OCI-LY7 (cell line): ENCODE data around the gene SCG5. TPM values are rescaled to one million over a fixed set of nuclear protein-coding genes. Genes with fewer than 3 reads are reported as not detected.

ENCODE experiments used
- BruUV-seq: library from RNA; stranded (reverse); fragments of 400-500 nt; replicated peaks from 2 replicates; lab custom pipeline; 2021; lab: Mats Ljungman, UMichigan
- CTCF ChIA-PET: fragments of 300-600 bp; sonication (Branson Sonifier 250); formaldehyde crosslinking; loops from one replicate; lab custom pipeline; 2022; ENCODE audit warnings: antibody characterized with exemption; ENCODE audit not compliant: unreplicated experiment; lab: Charles Lee
- POLR2A ChIA-PET: fragments of 300-600 bp; sonication (Branson Sonifier 250); formaldehyde crosslinking; loops from one replicate; lab custom pipeline; 2022; ENCODE audit warnings: antibody characterized with exemption; lab: Charles Lee
- DNase-seq: peaks from one replicate; pipeline ENCODE4 v3.0.0-alpha.2; 2015; ENCODE audit warnings: low spot score
- H2AFZ ChIP-seq: fragments of 200-600 bp; sonication (generic), shearing (Covaris generic); 2 replicates; pipeline ENCODE4 v1.6.1; 2014; ENCODE audit warnings: mild to moderate bottlenecking, antibody characterized with exemption, low read length, moderate library complexity
- H3K27ac ChIP-seq: fragments of 200-600 bp; sonication (generic); 2 replicates; pipeline ENCODE4 v1.5.1; 2014; ENCODE audit warnings: mixed run types, low read depth, mild to moderate bottlenecking, moderate library complexity, low read length, inconsistent platforms; ENCODE audit not compliant: poor library complexity, severe bottlenecking
- H3K36me3 ChIP-seq: fragments of 200-600 bp; sonication (generic); 2 replicates; pipeline ENCODE4 v1.6.1; 2014; ENCODE audit warnings: mild to moderate bottlenecking, antibody characterized with exemption, low read length, moderate library complexity, mixed read lengths; ENCODE audit not compliant: insufficient read depth
- H3K4me1 ChIP-seq: fragments of 200-600 bp; sonication (generic); 2 replicates; pipeline ENCODE4 v1.5.1; 2014; ENCODE audit warnings: mild to moderate bottlenecking, low read length; ENCODE audit not compliant: insufficient read depth, poor library complexity, severe bottlenecking
- H3K4me2 ChIP-seq: fragments of 200-600 bp; sonication (generic); 2 replicates; pipeline ENCODE4 v1.6.1; 2014; ENCODE audit warnings: mild to moderate bottlenecking, low read length
- H3K4me3 ChIP-seq: fragments of 200-600 bp; sonication (generic); 2 replicates; pipeline ENCODE4 v1.5.1; 2014; ENCODE audit warnings: mild to moderate bottlenecking, low read depth, low read length; ENCODE audit not compliant: poor library complexity, severe bottlenecking
- H3K79me2 ChIP-seq: fragments of 200-600 bp; sonication (generic); 2 replicates; pipeline ENCODE4 v1.6.1; 2016; ENCODE audit warnings: low read depth, mild to moderate bottlenecking, low read length, moderate library complexity, mixed read lengths; ENCODE audit not compliant: insufficient read depth
- H3K9me2 ChIP-seq: fragments of 200-600 bp; sonication (generic); 2 replicates; pipeline ENCODE4 v1.6.1; 2016; ENCODE audit warnings: mild to moderate bottlenecking, low read length, mixed read lengths; ENCODE audit not compliant: insufficient read depth
- H3K9me3 ChIP-seq: fragments of 200-600 bp; sonication (generic); 2 replicates; pipeline ENCODE4 v1.6.1; 2014; ENCODE audit warnings: mild to moderate bottlenecking, mixed run types, low read length, mixed read lengths
- H4K20me1 ChIP-seq: fragments of 200-600 bp; sonication (generic); 2 replicates; pipeline ENCODE4 v1.6.1; 2014; ENCODE audit warnings: mild to moderate bottlenecking, antibody characterized with exemption, low read length, moderate library complexity, mixed read lengths; ENCODE audit not compliant: insufficient read depth
- EZH2phosphoT487 ChIP-seq: fragments of 200-600 bp; sonication (generic); IDR thresholded peaks from 2 replicates; pipeline ENCODE4 v1.6.1; 2018; ENCODE audit warnings: low read depth, borderline replicate concordance, mild to moderate bottlenecking, mixed run types, antibody characterized with exemption, low read length, moderate library complexity, mixed read lengths
- intact Hi-C: fragments of 100-400 bp; cut with micrococcal nuclease; formaldehyde crosslinking; loops from one replicate; pipeline ENCODE4 v1.10.0; 2022; ENCODE audit not compliant: unreplicated experiment
- small RNA-seq: library from RNA; depleted of rRNA; stranded (forward); fragments of <200 nt; gene quantifications from one replicate; pipeline ENCODE3, GENCODE V24; 2014
- total RNA-seq, 2 experiments: library from RNA; depleted of rRNA in 1 of 2; stranded (reverse); fragments of >200 nt in 1 of 2; shearing (Covaris generic) in 1 of 2; gene quantifications; 2 replicates each; pipeline ENCODE4 v1.2.3, GENCODE V29; 2014 to 2022
- TF ChIP-seq, protein P1 (sequence below): fragments of 200-600 bp; sonication (generic); conservative IDR thresholded peaks from 2 replicates; pipeline ENCODE4 v1.5.1; 2014; ENCODE audit warnings: mild to moderate bottlenecking, antibody characterized with exemption, low read length, moderate library complexity, mixed read lengths

SCG5 gene
- total RNA-seq, 2 experiments from 2014 or later: 1.5 to 4.7 TPM

DNA sequence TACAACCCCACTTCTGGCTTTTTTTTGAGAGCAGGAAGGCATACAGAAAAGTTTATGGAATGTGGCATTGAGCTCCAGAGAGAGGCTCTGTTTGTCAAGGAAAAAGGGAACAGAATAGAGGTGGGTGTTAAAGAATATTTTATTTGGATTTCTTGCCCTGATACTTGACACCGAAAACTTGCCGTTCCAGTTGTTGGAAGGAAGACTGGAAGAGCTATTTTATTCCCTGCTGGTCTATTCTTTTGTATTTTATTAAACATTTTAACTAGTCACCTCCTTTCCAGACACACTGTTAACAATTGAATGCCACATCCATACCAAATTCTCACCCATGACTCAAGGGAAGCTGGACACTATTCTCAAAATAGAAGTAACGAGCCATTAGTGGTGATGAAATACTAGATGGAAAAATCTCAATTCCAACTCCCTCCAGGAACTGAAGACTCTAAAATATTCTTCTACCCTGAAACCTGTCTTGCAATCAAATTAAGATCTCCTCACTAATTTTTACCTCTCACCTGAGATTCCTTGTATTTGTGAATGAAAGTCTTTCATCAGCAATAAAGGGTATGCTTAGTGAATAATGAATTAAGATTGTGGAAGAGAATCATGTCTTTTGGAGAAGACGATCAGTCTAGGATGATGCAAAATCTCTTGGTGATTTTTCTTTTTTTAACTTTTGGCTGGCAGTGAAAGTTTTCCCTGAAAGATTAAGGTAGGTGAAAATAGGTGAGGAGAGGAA, 104.8 kb downstream of the SCG5 start:
- Histone ChIP-seq H3K36me3 (no peaks in the 10 kb centered on the region), H4K20me1 (no peaks in the 10 kb centered on the region), H2AFZ (no peak overlapping the region), H3K4me2 (no peak overlapping the region), H3K4me3 (no peak overlapping the region), H3K9me3 (no peaks in the 10 kb centered on the region), H3K27ac (no peak overlapping the region), H3K9me2 (no peaks in the 10 kb centered on the region), H3K4me1 (no peaks in the 10 kb centered on the region), H3K79me2 (no peaks in the 10 kb centered on the region)
- TF ChIP-seq EZH2phosphoT487: no peak
- TF ChIP-seq, protein P1, sequence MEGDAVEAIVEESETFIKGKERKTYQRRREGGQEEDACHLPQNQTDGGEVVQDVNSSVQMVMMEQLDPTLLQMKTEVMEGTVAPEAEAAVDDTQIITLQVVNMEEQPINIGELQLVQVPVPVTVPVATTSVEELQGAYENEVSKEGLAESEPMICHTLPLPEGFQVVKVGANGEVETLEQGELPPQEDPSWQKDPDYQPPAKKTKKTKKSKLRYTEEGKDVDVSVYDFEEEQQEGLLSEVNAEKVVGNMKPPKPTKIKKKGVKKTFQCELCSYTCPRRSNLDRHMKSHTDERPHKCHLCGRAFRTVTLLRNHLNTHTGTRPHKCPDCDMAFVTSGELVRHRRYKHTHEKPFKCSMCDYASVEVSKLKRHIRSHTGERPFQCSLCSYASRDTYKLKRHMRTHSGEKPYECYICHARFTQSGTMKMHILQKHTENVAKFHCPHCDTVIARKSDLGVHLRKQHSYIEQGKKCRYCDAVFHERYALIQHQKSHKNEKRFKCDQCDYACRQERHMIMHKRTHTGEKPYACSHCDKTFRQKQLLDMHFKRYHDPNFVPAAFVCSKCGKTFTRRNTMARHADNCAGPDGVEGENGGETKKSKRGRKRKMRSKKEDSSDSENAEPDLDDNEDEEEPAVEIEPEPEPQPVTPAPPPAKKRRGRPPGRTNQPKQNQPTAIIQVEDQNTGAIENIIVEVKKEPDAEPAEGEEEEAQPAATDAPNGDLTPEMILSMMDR: no peak
- BruUV-seq: no TSS peak
- ChIA-PET POLR2A (no interaction called here), CTCF (no interaction called here)
- no peak for DNase-seq
- intact Hi-C loops: no loop called here

Small RNAs within 50 kb of the gene (small RNA-seq; reads per million reads assigned to genes)
- not detected for gene RN7SL286P

Other genes starting within 250 kb of the SCG5 start
- not detected in 2 replicates for gene GOLGA8K, start 238.4 kb upstream of the SCG5 start, total RNA-seq (2014; rRNA removed; shearing (Covaris generic))
- 0.46 TPM in 1 of 2 replicates, not detected in the other for gene GOLGA8K, start 238.4 kb upstream of the SCG5 start, total RNA-seq (2022)
- 0.44 TPM in 1 of 2 replicates, not detected in the other for gene GOLGA8O, start 186.1 kb upstream of the SCG5 start, total RNA-seq (2014; rRNA removed; shearing (Covaris generic))
- gene GOLGA8O, start 186.1 kb upstream of the SCG5 start, total RNA-seq (2022): 0.23 and 0.35 TPM in 2 replicates
- 0.08 and 2.0 TPM in 2 replicates for gene GOLGA8N, start 48.3 kb upstream of the SCG5 start, total RNA-seq (2014; rRNA removed; shearing (Covaris generic))
- gene GOLGA8N, start 48.3 kb upstream of the SCG5 start, total RNA-seq (2022): 1.4 and 2.8 TPM in 2 replicates
- gene ARHGAP11A, start 26.2 kb upstream of the SCG5 start, total RNA-seq (2014; rRNA removed; shearing (Covaris generic)): 41.0 and 50.5 TPM in 2 replicates
- 134 and 150 TPM in 2 replicates for gene ARHGAP11A, start 26.2 kb upstream of the SCG5 start, total RNA-seq (2022)
- not detected in 2 replicates for gene GREM1, start 76.3 kb downstream of the SCG5 start, total RNA-seq (2014; rRNA removed; shearing (Covaris generic))
- gene GREM1, start 76.3 kb downstream of the SCG5 start, total RNA-seq (2022): not detected in 2 replicates